K562 (cell line): ENCODE data around the gene SKIL. TPM values are rescaled to one million over a fixed set of nuclear protein-coding genes. Genes with fewer than 3 reads are reported as not detected.

Experiments
- ATAC-seq: fragments of 200-7000 bp; cut with Tn5 transposase; 3 replicates; pipeline ENCODE4 v1.9.1; 2020; ENCODE audit warnings: moderate library complexity
- BruUV-seq: library from RNA; stranded (reverse); fragments of 400-500 nt; replicated peaks from 2 replicates; lab custom pipeline; 2021; lab: Mats Ljungman, UMichigan
- CTCF ChIA-PET: fragments of 300-600 bp; formaldehyde crosslinking; extraction: SDS; loops from one replicate; lab custom pipeline; 2021; ENCODE audit warnings: low intra/inter-chr PET ratio; lab: Yijun Ruan, JAX
- POLR2A ChIA-PET: fragments of 300-600, 350-650 bp; sonication (Branson Sonifier 250); formaldehyde crosslinking; extraction: SDS; loops from one replicate; lab custom pipeline; 2021; ENCODE audit warnings: antibody characterized with exemption, inconsistent platforms; lab: Yijun Ruan, JAX
- DNase-seq, 4 experiments: peaks; one replicate each; pipeline versions ENCODE4 v3.0.0 to v3.0.0-alpha.2; 2011 to 2018; ENCODE audit warnings: low spot score in 3 of 4, mixed read lengths in 3 of 4; ENCODE audit errors: extremely low read depth in 1 of 4
- FAIRE-seq: peaks from 2 replicates; lab custom pipeline; 2011; peaks lifted over from hg19 to GRCh38; lab: Jason Lieb, UNC
- H2AFZ ChIP-seq: 2 replicates; pipeline ENCODE4 v1.6.0; 2011; ENCODE audit warnings: low read depth, low read length, control low read depth, inconsistent platforms
- H3K27ac ChIP-seq: fragments of 200-600 bp; 3 replicates; pipeline ENCODE4 v1.8.0; 2011; ENCODE audit warnings: low read depth, mild to moderate bottlenecking, control low read depth, inconsistent platforms, low read length, moderate library complexity, mixed read lengths; ENCODE audit errors: extremely low read depth
- H3K27me3 ChIP-seq, 2 experiments: fragments of 300-600 bp in 1 of 2; 2 replicates in 1 of 2; 3 replicates in 1 of 2; pipeline versions ENCODE4 v1.6.0 to v1.8.0; 2011; ENCODE audit warnings: inconsistent platforms in 2 of 2, low read length in 2 of 2, mild to moderate bottlenecking in 1 of 2, mixed read lengths in 1 of 2, moderate library complexity in 1 of 2; ENCODE audit not compliant: control insufficient read depth in 2 of 2, insufficient read depth in 2 of 2
- H3K36me3 ChIP-seq: fragments of 300-600 bp; 3 replicates; pipeline ENCODE4 v1.8.0; 2011; ENCODE audit warnings: mild to moderate bottlenecking, low read length, inconsistent platforms; ENCODE audit not compliant: control insufficient read depth, insufficient read depth
- H3K4me1 ChIP-seq, 2 experiments: fragments of 200-600 bp in 1 of 2; replicated peaks in 1 of 2; 2 replicates in 1 of 2; 3 replicates in 1 of 2; pipeline versions ENCODE4 v1.5.1 to v1.8.0; 2011; ENCODE audit warnings: inconsistent platforms in 2 of 2, low read length in 2 of 2, mild to moderate bottlenecking in 1 of 2, mixed read lengths in 1 of 2, moderate library complexity in 1 of 2; ENCODE audit not compliant: control insufficient read depth in 2 of 2, insufficient read depth in 2 of 2
- H3K4me2 ChIP-seq: 2 replicates; pipeline ENCODE4 v1.6.1; 2011; ENCODE audit warnings: low read length, control low read depth, inconsistent platforms, mixed read lengths; ENCODE audit not compliant: insufficient read depth
- H3K4me3 ChIP-seq: fragments of 200-600 bp; sonication (generic), shearing (Covaris generic); 2 replicates; pipeline ENCODE4 v1.5.1; 2016; ENCODE audit warnings: control low read depth, inconsistent platforms
- H3K79me2 ChIP-seq: fragments of 200-600 bp; 3 replicates; pipeline ENCODE4 v1.8.0; 2011; ENCODE audit warnings: low read length, inconsistent platforms; ENCODE audit not compliant: control insufficient read depth, insufficient read depth
- H3K9ac ChIP-seq, 2 experiments: 2 replicates each; pipeline versions ENCODE4 v1.6.0 to v1.6.1; 2011; ENCODE audit warnings: low read depth in 2 of 2, low read length in 2 of 2, control low read depth in 1 of 2, inconsistent platforms in 1 of 2, mild to moderate bottlenecking in 1 of 2, mixed read lengths in 1 of 2; ENCODE audit not compliant: insufficient read depth in 1 of 2
- H3K9me1 ChIP-seq: one replicate; pipeline ENCODE4 v1.6.0; 2011; ENCODE audit warnings: inconsistent platforms, mild to moderate bottlenecking, low read length, moderate library complexity; ENCODE audit not compliant: control insufficient read depth, insufficient read depth
- H3K9me3 ChIP-seq: replicated peaks from 2 replicates; pipeline ENCODE4 v1.5.1; 2011; ENCODE audit warnings: low read depth, low read length, inconsistent platforms; ENCODE audit not compliant: control insufficient read depth, insufficient read depth
- H4K20me1 ChIP-seq: replicated peaks from 2 replicates; pipeline ENCODE4 v1.6.1; 2011; ENCODE audit warnings: low read length, inconsistent platforms, mixed read lengths; ENCODE audit not compliant: control insufficient read depth, insufficient read depth
- FOS ChIP-seq: IDR thresholded peaks from 3 replicates; pipeline ENCODE4 v1.6.1; 2011; ENCODE audit not compliant: insufficient read length; ENCODE audit errors: extremely low read depth
- RUNX1 ChIP-seq: sonication (generic); IDR thresholded peaks from 2 replicates; pipeline ENCODE4 v1.6.1; 2016; ENCODE audit warnings: antibody characterized with exemption, low read depth
- ZNF217 ChIP-seq: sonication (generic); formaldehyde crosslinking; IDR thresholded peaks from 2 replicates; pipeline ENCODE4 v1.8.0; 2022; ENCODE audit warnings: mild to moderate bottlenecking, missing genetic modification reagents
- ZNF695 ChIP-seq: fragments of 450-650 bp; formaldehyde crosslinking; IDR thresholded peaks from 2 replicates; pipeline ENCODE4 v1.4.0; 2020; ENCODE audit warnings: mild to moderate bottlenecking, moderate library complexity
- ZNF717 ChIP-seq: fragments of 250-450 bp; sonication (Bioruptor Pico); IDR thresholded peaks from 2 replicates; pipeline ENCODE4 v1.5.0; 2021
- WGBS: fragments of 100-300 bp; shearing (Covaris generic); methylation state at CpG from one replicate; pipeline ENCODE4 v1.1.6; 2016; ENCODE audit warnings: low coverage, mixed read lengths; ENCODE audit not compliant: insufficient coverage; ENCODE audit errors: missing lambda C conversion rate; 5-methylcytosine and 5-hydroxymethylcytosine counted together
- in situ Hi-C: fragments of 300-500 bp; cut with MboI; formaldehyde crosslinking; loops from 4 replicates; pipeline ENCODE4 v1.15.0; 2018; ENCODE audit warnings: inconsistent platforms, mixed read lengths
- intact Hi-C: fragments of 100-400 bp; cut with micrococcal nuclease; formaldehyde crosslinking; loops from 2 replicates; pipeline ENCODE4 v1.14.2; 2022
- polyA plus RNA-seq, 8 experiments: library from polyadenylated mRNA; depleted of rRNA in 4 of 8; stranded (reverse) in 5 of 8; unstranded in 3 of 8; fragments of >200 nt; fragmentation: Nextera tagmentation in 2 of 8; fragmentation: Illumina TruSeq in 1 of 8; extraction: Ambion mirVana in 2 of 8; extraction: Trizol in 1 of 8; gene quantifications; 2 replicates each; pipeline versions ENCODE4 v1.2.1 to v1.2.3, GENCODE V29; 2011 to 2014; ENCODE audit warnings: inconsistent platforms in 1 of 8, missing spikeins in 1 of 8
- total RNA-seq, 7 experiments: library from RNA; depleted of rRNA in 6 of 7; stranded (reverse); fragments of >200 nt in 6 of 7; fragmentation: Illumina TruSeq in 2 of 7; extraction: Trizol in 2 of 7; gene quantifications; 2 replicates each; pipeline versions ENCODE4 v1.2.1 to v1.2.3, GENCODE V29; 2011 to 2021; ENCODE audit warnings: low replicate concordance in 1 of 7

Gene SKIL
- total and polyA plus RNA-seq, 9 of the 15 experiments (the other 6 are each of a cell fraction or from before 2014, with no cell fraction given) = 4.3 to 19.1 (median 9.7) TPM

DNA sequence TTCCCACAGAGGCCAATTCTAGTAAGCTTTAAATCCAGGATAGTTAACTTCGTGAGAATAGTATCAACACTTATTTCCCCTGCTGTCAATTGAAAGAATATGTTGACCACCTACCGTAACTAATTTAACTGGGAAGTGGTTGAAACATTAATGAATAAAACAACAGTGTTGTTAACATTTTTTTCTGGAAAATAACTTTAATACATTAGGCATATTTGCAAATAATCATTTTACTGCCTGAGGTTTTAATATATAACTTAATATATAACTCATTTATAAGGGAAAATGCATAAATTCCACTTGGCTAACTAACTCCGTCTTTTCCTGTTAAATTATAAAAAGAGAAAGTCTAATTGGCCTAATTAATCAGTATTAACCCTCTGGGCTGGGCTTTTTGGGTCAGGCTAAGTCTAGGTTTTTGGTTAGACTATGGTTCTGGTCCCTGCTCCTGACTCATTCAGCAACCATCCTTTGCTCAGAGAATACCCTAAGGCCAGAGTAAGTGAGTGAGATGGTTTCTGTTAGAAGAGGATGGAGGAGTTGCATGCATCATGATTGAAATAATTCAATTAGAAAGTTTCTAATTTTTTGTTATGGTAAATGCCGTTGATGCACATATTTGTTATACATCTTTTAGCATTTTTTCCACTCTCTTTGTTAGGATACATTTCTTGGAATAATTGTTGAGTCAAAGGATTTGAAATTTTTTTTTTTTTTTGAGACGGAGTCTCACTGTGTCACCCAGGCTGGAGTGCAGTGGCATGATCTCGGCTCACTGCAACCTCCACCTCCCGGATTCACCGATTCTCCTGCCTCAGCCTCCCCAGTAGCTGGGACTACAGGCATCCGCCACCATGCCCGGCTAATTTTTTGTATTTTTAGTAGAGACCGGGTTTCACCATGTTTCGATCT lies 10.8 kb upstream of the SKIL start:
- no peak overlapping the region for H3K4me2 ChIP-seq
- no peaks in the 10 kb centered on the region for H3K9me1 ChIP-seq
- H3K4me1 ChIP-seq = peaks cover 0 to 20% of the 10 kb centered on the region in 2 experiments; a peak in 2 of 5 replicates
- no peaks in the 10 kb centered on the region for H3K9me3 ChIP-seq
- no peak overlapping the region for H3K27ac ChIP-seq
- H3K36me3 ChIP-seq = no peaks in the 10 kb centered on the region
- H3K27me3 ChIP-seq = no peaks in the 10 kb centered on the region
- no TSS peak for BruUV-seq
- no peak overlapping the region for H3K4me3 ChIP-seq
- H3K79me2 ChIP-seq = no peaks in the 10 kb centered on the region
- in situ Hi-C loops = no loop called here
- ChIA-PET POLR2A (no interaction called here), CTCF (no interaction called here)
- intact Hi-C loops = no loop called here
- H3K9ac ChIP-seq = no peak overlapping the region
- H2AFZ ChIP-seq = no peak overlapping the region
- ATAC-seq = no peak
- DNase-seq = no peak
- TF ChIP-seq ZNF695 (no peak), RUNX1 (no peak), ZNF217 (CRISPR knock-in tag) (no peak), FOS (no peak), ZNF717 (CRISPR knock-in tag) (no peak)
- H4K20me1 ChIP-seq = no peaks in the 10 kb centered on the region
- no peak for FAIRE-seq
- 84% methylated on average over 12 of the region's 12 CpGs for WGBS
